Liver (tissue), 3 donors: ENCODE measurements around the gene MUL1.

ENCODE experiments used
- YY1 ChIP-seq: IDR thresholded peaks from 2 replicates; pipeline ENCODE4 v1.6.1; 2016; ENCODE audit warnings: antibody characterized with exemption, mild to moderate bottlenecking
- TF ChIP-seq, protein P1 (sequence below): fragments of 150-350 bp; IDR thresholded peaks from 2 replicates; pipeline ENCODE4 v1.5.1; 2017; ENCODE audit warnings: improper control_type of control experiment, low read depth, low read length; ENCODE audit not compliant: missing input control
- TF ChIP-seq, protein P2 (sequence below): IDR thresholded peaks from 2 replicates; pipeline ENCODE4 v1.6.1; 2016; ENCODE audit warnings: antibody characterized with exemption
- TF ChIP-seq, protein P3 (sequence below): IDR thresholded peaks from 2 replicates; pipeline ENCODE4 v1.6.1; 2016; ENCODE audit warnings: antibody characterized with exemption
- donor health status: healthy.
- donor health status: healthy.

DNA sequence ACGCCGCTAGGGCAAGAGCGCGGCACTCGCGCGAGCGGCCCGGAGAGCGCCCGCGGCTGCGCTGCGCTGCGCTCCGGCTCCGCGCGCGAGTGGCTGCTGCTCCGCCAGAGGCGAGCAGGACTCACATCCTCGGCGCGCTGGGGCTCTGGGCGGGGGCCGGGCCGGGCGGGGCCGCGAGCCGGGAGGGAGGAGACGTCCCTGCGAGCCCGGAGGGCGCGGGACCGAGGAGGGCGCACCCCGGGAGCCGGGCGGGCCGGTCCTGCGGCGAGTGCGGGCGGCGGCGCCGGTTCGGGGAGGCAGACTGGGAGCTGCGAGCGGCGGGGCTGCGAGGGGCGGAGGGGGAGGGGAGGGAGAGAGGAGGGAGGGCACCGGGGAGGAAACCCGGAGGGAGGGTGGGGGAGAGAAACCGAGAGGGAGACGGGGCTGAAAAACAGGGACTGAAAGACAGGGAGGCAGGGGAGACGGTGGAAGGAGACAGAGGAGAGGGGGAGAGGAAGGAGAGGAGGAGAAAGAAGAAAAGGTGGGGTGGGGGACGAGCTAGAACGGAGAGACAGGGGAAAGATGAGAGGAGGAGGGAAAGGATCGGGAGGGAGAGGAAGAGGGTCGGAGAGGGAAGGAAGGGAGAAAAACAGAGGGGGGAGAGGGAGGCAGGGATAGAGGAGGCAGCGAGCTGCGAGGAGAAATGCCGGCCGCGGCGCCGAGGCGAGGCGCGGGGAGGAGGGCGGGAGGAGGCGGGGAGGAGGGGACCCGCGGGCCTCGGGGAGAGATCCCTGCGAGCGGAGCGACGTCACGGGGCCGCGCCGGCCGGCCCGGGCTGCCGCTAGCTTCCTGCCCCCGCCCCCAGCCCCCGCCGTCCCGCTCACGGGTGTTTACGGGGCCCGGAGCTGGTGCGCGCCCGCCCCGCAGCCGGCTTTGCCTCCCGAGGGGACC, 22.2 kb downstream of the MUL1 start, which contains the start of gene CAMK2N1:
- TF ChIP-seq, protein P1, sequence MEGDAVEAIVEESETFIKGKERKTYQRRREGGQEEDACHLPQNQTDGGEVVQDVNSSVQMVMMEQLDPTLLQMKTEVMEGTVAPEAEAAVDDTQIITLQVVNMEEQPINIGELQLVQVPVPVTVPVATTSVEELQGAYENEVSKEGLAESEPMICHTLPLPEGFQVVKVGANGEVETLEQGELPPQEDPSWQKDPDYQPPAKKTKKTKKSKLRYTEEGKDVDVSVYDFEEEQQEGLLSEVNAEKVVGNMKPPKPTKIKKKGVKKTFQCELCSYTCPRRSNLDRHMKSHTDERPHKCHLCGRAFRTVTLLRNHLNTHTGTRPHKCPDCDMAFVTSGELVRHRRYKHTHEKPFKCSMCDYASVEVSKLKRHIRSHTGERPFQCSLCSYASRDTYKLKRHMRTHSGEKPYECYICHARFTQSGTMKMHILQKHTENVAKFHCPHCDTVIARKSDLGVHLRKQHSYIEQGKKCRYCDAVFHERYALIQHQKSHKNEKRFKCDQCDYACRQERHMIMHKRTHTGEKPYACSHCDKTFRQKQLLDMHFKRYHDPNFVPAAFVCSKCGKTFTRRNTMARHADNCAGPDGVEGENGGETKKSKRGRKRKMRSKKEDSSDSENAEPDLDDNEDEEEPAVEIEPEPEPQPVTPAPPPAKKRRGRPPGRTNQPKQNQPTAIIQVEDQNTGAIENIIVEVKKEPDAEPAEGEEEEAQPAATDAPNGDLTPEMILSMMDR = no peak
- TF ChIP-seq, protein P2, sequence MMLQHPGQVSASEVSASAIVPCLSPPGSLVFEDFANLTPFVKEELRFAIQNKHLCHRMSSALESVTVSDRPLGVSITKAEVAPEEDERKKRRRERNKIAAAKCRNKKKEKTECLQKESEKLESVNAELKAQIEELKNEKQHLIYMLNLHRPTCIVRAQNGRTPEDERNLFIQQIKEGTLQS = no peak
- TF ChIP-seq YY1 = no peak
- TF ChIP-seq, protein P3, sequence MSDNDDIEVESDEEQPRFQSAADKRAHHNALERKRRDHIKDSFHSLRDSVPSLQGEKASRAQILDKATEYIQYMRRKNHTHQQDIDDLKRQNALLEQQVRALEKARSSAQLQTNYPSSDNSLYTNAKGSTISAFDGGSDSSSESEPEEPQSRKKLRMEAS = no peak
